Measurements from ENCODE around the gene NLRP5.

Gene NLRP5

GRCh38 chr19:56108447-56109195 is 122.0 kb downstream of the NLRP5 start:
- Histone ChIP-seq H3K4me3 (ENCODE audit: insufficient read depth, low read length, poor library complexity, severe bottlenecking) (no peak overlapping the region), H3K4me2 (ENCODE audit: low read depth, low read length, poor library complexity, severe bottlenecking) (no peak overlapping the region), H3K9ac (ENCODE audit: low read length) (no peak overlapping the region), H3K36me3 (ENCODE audit: low read length) (no peaks in the 10 kb centered on the region), H3K27me3 (ENCODE audit: low read length) (no peaks in the 10 kb centered on the region), H3K79me2 (ENCODE audit: insufficient read depth, low read length) (peaks cover 88% of the 10 kb centered on the region), H3F3A (ENCODE audit: insufficient read depth) (no peaks in the 10 kb centered on the region), H3K27ac (ENCODE audit: low read depth, low read length) (no peak overlapping the region), H2AFZ (ENCODE audit: low read depth, low read length, severe bottlenecking) (no peak overlapping the region), H3K9me3 (ENCODE audit: insufficient read depth, low read length) (no peaks in the 10 kb centered on the region), H4K20me1 (ENCODE audit: low read depth, low read length) (peaks cover 6% of the 10 kb centered on the region; the same call in 1 of the 2 replicates), H3K9me2 (replicated peaks; ENCODE audit: insufficient read depth, low read length) (no peaks in the 10 kb centered on the region)
- no peak for TF ChIP-seq CTCF (IDR thresholded peaks at IDR 0.05; ENCODE audit: insufficient read depth, low read length, poor library complexity, severe bottlenecking)
- TF ChIP-seq EZH2phosphoT487 (conservative IDR thresholded peaks at IDR 0.05; ENCODE audit: low read length) = no peak

GRCh38 chr19:56109226-56109625 is 122.7 kb downstream of the NLRP5 start:
- H3K36me3 ChIP-seq (ENCODE audit: low read length) = no peaks in the 10 kb centered on the region
- H3F3A ChIP-seq (ENCODE audit: insufficient read depth) = no peaks in the 10 kb centered on the region
- H3K9me2 ChIP-seq (replicated peaks; ENCODE audit: insufficient read depth, low read length) = no peaks in the 10 kb centered on the region
- H4K20me1 ChIP-seq (ENCODE audit: low read depth, low read length) = peaks cover 6% of the 10 kb centered on the region; the same call in 1 of the 2 replicates
- H3K4me2 ChIP-seq (ENCODE audit: low read depth, low read length, poor library complexity, severe bottlenecking) = no peak overlapping the region
- peaks cover 93% of the 10 kb centered on the region for H3K79me2 ChIP-seq (ENCODE audit: insufficient read depth, low read length)
- H3K27ac ChIP-seq (ENCODE audit: low read depth, low read length) = no peak overlapping the region
- H3K9me3 ChIP-seq (ENCODE audit: insufficient read depth, low read length) = no peaks in the 10 kb centered on the region
- H3K9ac ChIP-seq (ENCODE audit: low read length) = no peak overlapping the region
- H3K27me3 ChIP-seq (ENCODE audit: low read length) = no peaks in the 10 kb centered on the region
- H2AFZ ChIP-seq (ENCODE audit: low read depth, low read length, severe bottlenecking) = no peak overlapping the region
- no peak for TF ChIP-seq CTCF (IDR thresholded peaks at IDR 0.05; ENCODE audit: insufficient read depth, low read length, poor library complexity, severe bottlenecking)
- H3K4me3 ChIP-seq (ENCODE audit: insufficient read depth, low read length, poor library complexity, severe bottlenecking) = no peak overlapping the region

GRCh38 chr19:56110515-56111448 is 124.2 kb downstream of the NLRP5 start:
- H3K9me3 ChIP-seq (ENCODE audit: insufficient read depth, low read length) = no peaks in the 10 kb centered on the region
- H3K79me2 ChIP-seq (ENCODE audit: insufficient read depth, low read length) = peaks cover 94% of the 10 kb centered on the region
- H3K9me2 ChIP-seq (replicated peaks; ENCODE audit: insufficient read depth, low read length) = no peaks in the 10 kb centered on the region
- no peaks in the 10 kb centered on the region for H4K20me1 ChIP-seq (ENCODE audit: low read depth, low read length)
- no peaks in the 10 kb centered on the region for H3K36me3 ChIP-seq (ENCODE audit: low read length)
- H3K9ac ChIP-seq (ENCODE audit: low read length) = no peak overlapping the region
- TF ChIP-seq EZH2phosphoT487 (conservative IDR thresholded peaks at IDR 0.05; ENCODE audit: low read length) (no peak), CTCF (IDR thresholded peaks at IDR 0.05; ENCODE audit: insufficient read depth, low read length, poor library complexity, severe bottlenecking) (no peak)
- no peak overlapping the region for H2AFZ ChIP-seq (ENCODE audit: low read depth, low read length, severe bottlenecking)
- no peak overlapping the region for H3K4me2 ChIP-seq (ENCODE audit: low read depth, low read length, poor library complexity, severe bottlenecking)
- no peaks in the 10 kb centered on the region for H3K27me3 ChIP-seq (ENCODE audit: low read length)
- no peaks in the 10 kb centered on the region for H3F3A ChIP-seq (ENCODE audit: insufficient read depth)
- H3K27ac ChIP-seq (ENCODE audit: low read depth, low read length) = no peak overlapping the region
- H3K4me3 ChIP-seq (ENCODE audit: insufficient read depth, low read length, poor library complexity, severe bottlenecking) = no peak overlapping the region

Data from SU-DHL-6 (cell line).